ENCODE results near the gene CADPS2. TPM values are rescaled to one million over a fixed set of nuclear protein-coding genes. Genes with fewer than 3 reads are reported as not detected.

The CADPS2 gene
- total RNA-seq, 1 donor: 27.2 TPM

DNA sequence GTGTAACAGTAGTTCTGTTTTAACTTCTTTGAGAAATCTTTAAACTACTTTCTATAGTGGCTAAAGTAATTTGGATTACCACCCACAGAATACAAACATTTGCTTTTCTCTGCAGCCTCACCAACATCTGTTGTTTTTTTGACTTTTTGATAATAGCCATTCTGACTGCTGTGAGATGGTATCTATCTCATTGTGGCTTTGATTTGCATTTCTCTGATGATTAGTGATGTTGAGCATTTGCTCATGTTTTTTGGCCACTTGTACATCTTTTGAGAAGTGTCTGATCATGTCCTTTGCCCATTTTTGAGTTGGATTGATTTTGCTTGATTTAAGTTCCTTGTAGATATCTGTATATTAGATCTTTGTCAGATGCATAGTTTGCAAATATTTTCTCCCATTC, 254.0 kb downstream of the CADPS2 start:
- DNase-seq (ENCODE audit: low read depth): no peak
- no peak overlapping the region for H3K4me3 ChIP-seq (ENCODE audit: low read depth, low read length)
- TF ChIP-seq, protein P1, sequence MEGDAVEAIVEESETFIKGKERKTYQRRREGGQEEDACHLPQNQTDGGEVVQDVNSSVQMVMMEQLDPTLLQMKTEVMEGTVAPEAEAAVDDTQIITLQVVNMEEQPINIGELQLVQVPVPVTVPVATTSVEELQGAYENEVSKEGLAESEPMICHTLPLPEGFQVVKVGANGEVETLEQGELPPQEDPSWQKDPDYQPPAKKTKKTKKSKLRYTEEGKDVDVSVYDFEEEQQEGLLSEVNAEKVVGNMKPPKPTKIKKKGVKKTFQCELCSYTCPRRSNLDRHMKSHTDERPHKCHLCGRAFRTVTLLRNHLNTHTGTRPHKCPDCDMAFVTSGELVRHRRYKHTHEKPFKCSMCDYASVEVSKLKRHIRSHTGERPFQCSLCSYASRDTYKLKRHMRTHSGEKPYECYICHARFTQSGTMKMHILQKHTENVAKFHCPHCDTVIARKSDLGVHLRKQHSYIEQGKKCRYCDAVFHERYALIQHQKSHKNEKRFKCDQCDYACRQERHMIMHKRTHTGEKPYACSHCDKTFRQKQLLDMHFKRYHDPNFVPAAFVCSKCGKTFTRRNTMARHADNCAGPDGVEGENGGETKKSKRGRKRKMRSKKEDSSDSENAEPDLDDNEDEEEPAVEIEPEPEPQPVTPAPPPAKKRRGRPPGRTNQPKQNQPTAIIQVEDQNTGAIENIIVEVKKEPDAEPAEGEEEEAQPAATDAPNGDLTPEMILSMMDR (IDR thresholded peaks at IDR 0.05; ENCODE audit: insufficient read depth, low read depth, low read length): no peak

GRCh38 chr7:122629412-122629953, 256.8 kb downstream of the CADPS2 start:
- no peak for DNase-seq (ENCODE audit: low read depth)
- no peak overlapping the region for H3K4me3 ChIP-seq (ENCODE audit: low read depth, low read length)
- TF ChIP-seq, protein P1 (IDR thresholded peaks at IDR 0.05; ENCODE audit: insufficient read depth, low read depth, low read length): no peak

DNA sequence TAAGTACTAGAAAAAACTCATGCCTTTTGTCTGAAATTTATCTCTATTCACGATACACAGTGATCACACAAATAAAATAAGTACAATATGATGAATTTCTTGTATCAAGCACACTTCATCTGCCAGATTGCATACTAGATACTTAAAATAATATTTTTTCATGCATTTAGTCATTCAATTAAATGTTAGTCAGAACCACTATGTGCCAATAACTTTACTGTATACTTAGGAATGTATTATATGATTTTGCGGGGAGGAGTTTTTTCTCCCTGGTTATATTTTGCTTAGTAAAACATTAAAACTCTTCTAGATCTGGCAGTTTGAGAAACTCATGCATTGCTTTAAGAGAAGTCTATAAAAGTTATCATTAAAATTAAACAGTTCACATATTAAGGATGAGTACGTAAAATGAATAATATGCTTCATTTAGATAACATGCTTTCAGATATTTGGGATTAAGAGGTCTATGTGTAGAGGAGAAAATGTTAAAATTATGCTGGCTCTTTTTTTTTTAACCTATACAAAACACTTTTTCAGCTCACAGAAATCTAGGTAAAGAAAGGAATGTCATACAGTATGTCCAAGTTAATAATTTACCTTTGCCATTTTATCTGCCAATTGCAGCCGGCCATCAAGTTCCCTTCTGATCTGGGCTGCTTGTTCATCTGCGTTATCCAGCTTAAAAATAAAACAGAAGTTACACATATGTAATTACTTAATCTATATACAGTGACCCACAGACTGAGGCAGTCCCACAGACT, 257.4 kb downstream of the CADPS2 start:
- DNase-seq (ENCODE audit: low read depth): no peak
- no peak overlapping the region for H3K4me3 ChIP-seq (ENCODE audit: low read depth, low read length)
- TF ChIP-seq, protein P1 (IDR thresholded peaks at IDR 0.05; ENCODE audit: insufficient read depth, low read depth, low read length): no peak

DNA sequence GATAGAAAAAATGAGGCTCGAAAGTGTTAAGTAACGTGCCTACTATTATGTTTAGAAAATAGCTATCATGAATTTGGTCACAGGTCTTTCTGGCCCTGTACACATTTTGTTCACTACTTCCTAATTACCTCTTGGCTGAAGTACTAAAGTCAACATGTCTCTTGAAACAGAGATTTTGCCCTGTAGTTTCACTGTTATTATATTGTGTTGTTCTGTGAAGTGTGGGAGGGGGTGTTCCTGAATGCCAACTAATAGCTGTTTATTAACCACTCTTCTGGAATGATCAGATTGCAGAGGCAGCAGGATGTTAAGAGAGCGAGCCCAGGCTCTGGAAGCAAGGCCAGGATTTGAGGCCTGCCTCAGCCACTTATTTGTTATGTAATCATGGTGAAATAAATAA, 259.5 kb downstream of the CADPS2 start:
- no peak for DNase-seq (ENCODE audit: low read depth)
- no peak overlapping the region for H3K4me3 ChIP-seq (ENCODE audit: low read depth, low read length)
- TF ChIP-seq, protein P1 (IDR thresholded peaks at IDR 0.05; ENCODE audit: insufficient read depth, low read depth, low read length): no peak

DNA sequence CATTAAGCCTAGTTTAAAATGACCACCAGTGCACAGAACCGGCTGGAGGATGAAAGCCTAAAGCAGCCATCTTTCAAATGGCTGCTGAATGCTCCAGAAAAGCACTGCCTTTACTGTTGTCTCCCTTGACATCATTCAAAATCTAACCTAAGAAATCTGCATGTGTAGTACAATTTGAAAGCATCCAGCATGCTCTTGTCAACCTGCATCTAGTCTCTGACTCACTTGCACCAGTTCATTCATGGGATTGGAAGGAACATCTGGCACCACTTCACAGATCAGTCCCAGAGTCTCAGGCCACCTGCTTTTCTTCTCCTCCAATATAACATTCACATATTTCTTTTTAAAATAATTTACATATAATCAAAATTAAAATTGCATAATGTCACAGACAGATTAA, 263.6 kb downstream of the CADPS2 start:
- TF ChIP-seq, protein P1 (IDR thresholded peaks at IDR 0.05; ENCODE audit: insufficient read depth, low read depth, low read length): no peak
- no peak for DNase-seq (ENCODE audit: low read depth)
- H3K4me3 ChIP-seq (ENCODE audit: low read depth, low read length): no peak overlapping the region

- TF ChIP-seq, protein P1 (IDR thresholded peaks at IDR 0.05; ENCODE audit: insufficient read depth, low read depth, low read length): no peak
- H3K4me3 ChIP-seq (ENCODE audit: low read depth, low read length): no peak overlapping the region
- DNase-seq (ENCODE audit: low read depth): no peak
These were observed 266.6 kb downstream of the CADPS2 start for GRCh38 chr7:122619664-122620063.
